D341Med (cell line): ENCODE measurements around the gene PWP1.

ENCODE experiments used
- DNase-seq: peaks from one replicate; pipeline ENCODE4 v3.0.0; 2012; ENCODE audit warnings: low spot score

The PWP1 gene

DNA sequence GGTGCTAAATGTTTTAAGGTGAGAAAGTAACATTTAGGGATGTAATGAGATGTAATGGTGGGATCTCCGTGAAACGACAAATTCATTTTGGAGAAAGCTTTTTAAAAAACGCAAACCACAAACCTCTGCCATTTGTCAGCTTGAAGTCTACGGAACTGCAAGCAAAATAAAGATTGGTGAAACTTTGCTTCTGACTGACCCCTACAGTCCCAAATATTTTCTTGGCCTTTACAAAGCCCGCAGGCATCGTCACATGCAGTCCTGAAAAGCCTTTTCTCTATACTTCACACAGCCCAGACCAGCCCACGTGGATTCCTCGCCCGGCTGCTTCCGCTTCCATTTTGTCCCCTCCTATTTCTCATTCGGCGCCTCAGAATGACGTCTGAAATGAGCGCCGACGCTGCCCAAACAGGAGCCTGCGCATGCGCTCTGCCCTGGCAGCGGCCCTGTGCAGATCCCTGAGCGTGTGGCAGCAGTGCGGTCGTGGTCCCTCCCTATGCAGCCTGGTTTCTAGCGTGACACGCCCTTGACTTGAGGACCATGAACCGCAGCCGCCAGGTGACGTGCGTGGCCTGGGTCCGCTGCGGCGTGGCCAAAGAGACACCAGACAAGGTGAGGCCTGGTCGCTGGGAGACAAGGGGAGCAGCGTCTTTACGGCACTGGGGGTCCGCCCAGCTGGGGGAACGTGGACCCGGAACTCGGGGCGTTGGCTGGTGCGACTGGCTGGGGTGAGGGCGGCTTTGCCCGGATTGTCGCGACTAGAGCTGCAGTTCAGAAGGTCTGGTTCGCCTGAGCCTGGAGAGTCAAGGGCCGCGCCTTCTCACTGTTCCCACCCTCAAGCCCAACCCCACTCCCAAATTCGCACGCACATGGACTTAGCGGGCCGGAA lies at the start of gene PWP1:
PWP1 (plus strand) TSS at position 440 of the 889 bp plus-strand sequence; CDS start at position 541, 101 bp downstream.
- DNase-seq, result peak; percentile 98

DNA sequence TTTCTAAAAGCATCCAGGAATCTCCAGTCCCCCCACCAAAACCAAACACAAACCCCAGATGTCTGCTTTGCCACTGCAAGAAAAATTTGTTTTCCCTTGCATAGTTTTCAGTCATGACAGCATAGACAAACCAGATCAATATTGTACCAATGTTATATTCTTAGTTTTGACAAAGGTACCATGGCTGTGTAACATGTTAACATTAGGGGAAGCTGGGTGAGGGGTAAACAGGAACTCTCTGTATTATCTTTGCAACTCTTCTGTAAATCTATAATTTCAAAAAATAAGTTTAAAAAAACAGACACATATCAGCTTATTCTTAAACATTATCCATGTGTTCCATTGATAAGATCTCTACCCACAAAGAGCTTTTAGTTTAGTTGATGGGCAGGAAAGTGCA lies 44.4 kb upstream of the PWP1 start:
- DNase-seq, result no peak

DNA sequence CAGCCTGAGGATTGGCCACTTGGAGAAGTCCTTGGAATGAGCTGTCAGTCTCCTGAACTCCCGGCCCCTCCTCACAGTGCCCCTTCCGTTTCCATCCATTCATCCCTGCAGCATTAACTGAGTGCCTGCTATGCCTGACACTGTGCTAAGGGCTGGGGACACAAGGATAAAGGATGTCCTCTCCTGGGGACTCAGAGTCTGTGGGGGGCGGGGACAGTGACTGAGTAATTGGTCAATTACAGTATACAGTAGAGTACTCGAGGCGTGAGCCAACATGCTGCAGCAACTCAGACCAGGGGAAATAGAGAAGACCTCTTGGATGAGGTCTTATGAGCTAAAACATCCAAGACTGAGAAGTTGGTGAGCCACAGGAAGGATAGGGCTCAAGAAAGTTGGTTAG lies 43.4 kb upstream of the PWP1 start:
- no peak for DNase-seq

DNA sequence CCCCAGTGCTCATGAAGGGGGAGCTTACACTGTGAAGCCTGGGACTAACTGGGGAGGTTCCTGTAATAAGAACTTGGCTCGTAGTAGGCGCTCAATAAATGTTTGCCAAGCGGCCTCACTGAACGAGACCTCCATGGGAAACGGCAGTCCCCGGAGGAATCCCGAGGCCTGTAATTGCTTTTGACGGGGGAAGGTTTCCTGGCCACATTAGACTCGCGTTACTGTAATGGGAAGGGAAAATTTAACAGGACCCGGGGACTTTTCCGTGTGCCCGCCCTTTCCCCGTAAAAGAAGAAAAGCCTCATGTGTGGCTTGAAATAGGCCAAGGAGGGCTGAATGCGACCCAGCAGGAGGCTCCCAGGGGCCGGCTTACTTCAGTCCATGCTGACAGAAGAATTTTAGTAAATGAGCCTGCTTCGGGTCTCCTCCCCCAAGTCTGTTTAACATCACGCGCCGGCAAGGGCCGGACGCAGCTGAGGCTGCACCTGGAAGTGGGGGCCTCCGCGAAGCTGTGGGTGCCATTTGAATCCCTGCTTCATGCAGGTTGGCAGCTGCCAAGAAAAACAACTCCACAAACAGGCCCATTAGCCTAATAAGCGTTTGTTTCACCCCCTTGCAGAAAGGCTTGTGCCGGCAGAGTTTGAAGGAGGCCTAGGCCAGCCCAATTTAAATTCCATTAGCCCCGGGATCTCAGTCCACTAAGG lies 39.8 kb upstream of the PWP1 start:
- no peak for DNase-seq

DNA sequence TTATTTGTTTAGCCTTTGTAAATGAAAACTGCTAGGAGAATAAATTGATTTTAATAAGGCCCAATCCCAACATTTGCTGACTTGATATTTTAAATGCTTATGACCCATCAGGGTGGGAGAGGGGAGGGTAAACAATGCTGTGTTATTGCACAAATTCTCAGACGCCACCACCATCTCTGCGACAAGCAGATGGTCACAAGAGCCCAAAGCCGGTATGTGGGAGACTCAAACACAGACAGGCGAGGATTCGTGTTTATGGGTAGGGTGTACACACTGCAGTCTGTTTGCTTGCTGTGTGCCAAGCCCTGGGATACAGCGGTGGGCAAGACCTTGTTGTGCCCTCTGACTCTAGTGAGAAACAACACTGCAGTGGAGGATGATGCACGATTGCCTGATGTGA lies 39.2 kb upstream of the PWP1 start:
- DNase-seq, result no peak

- no peak for DNase-seq
Measured at GRCh38 chr12:107649661-107650061, 35.9 kb upstream of the PWP1 start.

DNA sequence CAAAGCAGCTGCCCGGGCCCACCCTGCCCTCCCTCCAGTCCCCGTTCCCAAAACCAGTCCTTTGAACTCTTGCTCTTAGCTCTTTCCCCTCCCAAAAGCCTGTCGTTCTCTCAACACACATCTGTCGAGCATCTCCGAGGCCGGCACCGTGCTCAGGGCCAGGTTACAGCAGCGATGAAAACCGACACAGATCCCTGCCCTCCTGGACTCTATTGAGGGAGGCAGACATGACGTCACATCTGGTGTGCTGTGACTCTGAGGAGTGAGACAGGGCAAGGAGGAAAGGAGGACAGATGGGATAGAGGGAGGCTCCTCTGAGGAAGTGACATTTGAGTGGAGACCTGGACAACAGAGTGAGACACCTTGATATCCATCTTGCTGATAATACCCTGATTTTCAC lies 34.6 kb upstream of the PWP1 start:
- no peak for DNase-seq

DNA sequence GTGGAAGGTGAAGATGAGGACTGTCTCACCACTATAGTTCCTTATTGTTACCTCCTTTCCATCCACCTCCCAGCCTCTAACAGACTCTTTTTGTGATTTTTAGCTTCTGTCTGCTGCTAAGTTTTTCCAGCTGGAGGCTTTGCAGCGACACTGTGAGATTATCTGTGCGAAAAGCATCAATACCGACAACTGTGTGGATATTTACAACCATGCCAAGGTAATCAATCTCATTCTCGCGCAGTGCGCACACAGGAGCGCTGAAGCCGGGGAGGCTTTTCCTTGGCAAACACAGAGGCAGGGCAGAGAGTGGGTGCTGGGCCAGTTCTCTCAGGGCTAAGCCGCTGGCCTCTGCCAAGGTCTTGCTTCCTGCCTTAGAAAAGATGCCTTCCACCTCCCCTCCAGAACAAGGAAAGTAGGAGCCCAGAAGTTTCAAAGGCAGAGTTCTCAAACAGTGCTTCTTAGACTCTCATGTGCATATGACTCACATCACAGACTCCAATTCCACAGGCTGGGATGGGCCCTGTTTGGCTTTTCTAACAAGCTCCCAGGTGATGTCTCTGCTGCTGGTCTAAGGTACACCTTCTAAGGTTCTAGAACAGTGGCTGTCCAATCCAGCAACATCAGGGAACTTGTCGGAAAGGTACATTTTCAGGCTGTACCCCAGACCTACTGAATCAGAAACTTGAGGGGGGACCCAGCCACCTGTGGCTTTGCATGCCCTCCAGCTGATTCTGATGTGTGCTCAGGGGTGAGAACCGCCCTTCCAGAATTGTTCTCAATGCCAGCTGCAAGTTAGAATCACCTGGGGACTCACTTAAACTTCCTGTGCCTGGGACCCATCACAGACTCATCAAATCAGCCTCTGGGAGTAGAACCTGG lies 33.8 kb upstream of the PWP1 start:
- no peak for DNase-seq

DNA sequence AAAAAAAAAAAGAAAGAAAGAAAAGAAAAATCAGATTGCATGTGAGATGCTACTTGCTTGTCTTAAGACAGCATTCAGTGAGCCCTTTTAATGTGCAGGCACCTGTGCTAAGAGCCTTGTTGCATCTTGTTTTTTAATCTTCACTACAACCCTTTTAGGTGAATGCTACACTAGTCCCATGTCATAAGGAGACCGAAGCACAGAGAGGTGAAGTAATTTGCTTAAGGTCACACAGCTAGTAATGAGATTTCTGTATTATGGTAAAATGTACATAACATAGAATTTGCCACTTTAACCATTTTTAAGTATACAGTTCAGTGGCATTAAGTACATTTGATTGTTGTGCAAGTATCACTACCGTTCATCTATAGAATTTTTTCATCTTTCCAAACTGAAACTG lies 32.1 kb upstream of the PWP1 start:
- DNase-seq, result no peak

- DNase-seq, result no peak
Measured at GRCh38 chr12:107654873-107655272, 30.7 kb upstream of the PWP1 start.

- no peak for DNase-seq
Measured at GRCh38 chr12:107655281-107656065, 30.1 kb upstream of the PWP1 start.

- DNase-seq, result no peak
Measured at GRCh38 chr12:107656302-107656701, 29.3 kb upstream of the PWP1 start.

DNA sequence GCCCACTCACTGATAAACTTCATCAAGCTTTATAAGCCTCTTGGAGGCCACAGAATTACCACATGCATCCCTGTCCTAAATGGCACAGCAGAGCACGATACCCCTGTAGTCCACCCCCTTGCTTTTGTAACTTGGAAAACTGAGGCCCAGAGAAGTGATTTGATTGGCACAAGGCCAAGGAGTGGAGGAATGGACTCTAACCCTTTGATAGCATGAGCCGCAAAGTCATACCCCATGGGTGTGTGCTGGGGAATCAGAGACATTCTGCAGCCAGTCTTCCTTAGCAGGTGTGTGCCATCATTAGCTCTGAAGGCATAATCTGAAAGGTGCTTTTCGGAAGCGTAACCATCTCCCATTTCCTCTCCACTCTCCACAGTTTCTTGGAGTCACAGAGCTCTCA lies 28.5 kb upstream of the PWP1 start:
- no peak for DNase-seq

GRCh38 chr12:107657621-107658020 lies 28.0 kb upstream of the PWP1 start:
- no peak for DNase-seq

DNA sequence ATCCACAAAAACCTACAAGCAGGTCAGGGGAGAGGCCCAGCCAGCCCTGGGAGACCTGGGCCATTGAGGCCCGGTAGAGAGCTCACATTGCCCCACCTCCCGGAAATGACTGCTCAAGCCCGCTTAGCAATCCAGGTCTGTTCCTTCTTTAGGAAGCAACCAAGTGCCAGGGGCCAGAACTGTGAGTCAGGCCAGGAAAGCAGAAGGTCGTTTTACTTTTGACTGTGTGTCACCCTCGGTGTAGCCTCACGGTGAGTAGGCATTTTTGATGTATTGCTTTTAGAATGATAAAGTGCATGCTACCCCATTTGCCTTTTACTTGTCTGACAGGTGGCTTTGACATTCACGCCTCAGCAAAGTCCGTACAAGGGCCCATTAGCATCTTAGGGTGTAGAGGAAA lies 25.4 kb upstream of the PWP1 start:
- no peak for DNase-seq

- no peak for DNase-seq
Measured at GRCh38 chr12:107660861-107661415, 24.7 kb upstream of the PWP1 start.

GRCh38 chr12:107661830-107662229 lies 23.8 kb upstream of the PWP1 start:
- no peak for DNase-seq

- DNase-seq, result no peak
Measured at GRCh38 chr12:107662484-107662883, 23.1 kb upstream of the PWP1 start.

DNA sequence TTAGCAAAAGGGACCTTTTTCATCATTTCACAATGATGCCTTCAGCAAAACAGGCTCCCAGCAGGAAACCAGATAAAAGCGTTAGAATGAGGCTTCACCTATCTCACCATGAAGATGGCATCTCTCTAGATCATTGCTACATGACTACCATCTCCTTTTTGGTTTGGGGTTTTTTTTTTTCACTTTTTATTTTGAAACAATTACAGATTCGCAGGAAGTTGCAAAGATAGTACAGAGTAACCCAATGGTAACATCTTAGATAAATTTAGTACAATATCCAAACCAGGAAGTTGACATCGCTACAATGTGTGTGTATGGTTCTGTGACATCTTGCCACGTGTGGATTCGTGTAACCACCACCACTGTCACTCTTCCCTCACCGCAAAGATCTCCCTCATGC lies 22.3 kb upstream of the PWP1 start:
- DNase-seq, result no peak

DNA sequence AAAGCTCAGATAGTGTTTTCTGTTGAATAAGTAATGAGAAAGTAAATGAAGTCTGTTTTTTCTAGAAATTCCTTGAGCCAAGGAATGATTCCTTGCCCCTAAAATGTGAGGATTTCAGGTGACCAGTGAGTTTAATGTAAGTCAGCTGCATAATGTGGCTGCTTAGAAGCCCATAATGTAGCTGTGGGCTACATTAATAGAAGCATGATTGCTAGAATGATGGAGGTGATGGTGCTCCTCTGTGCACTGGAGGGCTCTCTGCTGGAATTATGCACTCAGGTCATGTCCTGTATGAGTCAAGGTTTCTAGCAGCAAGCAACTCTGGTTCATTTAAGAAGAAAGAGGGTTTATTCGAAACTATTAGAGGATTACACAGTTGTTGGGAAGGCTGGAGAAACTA lies 19.6 kb upstream of the PWP1 start:
- no peak for DNase-seq

DNA sequence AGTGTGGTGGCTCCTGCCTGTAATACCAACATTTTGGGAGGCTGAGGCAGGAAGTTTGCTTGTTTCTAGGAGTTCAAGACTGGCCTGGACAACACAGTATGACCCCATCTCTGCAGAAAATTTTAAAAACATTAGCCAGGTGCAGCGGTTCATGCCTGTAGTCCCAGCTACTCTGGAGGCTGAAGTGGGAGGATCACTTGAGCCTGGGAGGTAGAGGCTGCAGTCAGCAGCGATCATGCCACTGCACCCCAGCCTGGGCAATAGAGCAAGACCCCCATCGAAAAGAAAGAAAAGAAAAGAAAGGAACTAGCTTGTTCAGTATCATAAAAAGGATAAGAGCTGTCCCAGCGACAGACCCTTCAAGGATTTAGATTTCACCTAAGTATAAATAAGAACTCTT lies 18.1 kb upstream of the PWP1 start:
- no peak for DNase-seq
